Upper lobe of left lung (tissue), 4 donors: ENCODE data around the gene SIKE1.

Experiments used
- EP300 ChIP-seq, 4 donors: sonication (generic); formaldehyde crosslinking; IDR thresholded peaks; one replicate each; pipeline ENCODE4 v1.5.1; 2017; ENCODE audit warnings: antibody characterized with exemption in 4 of 4, control low read depth in 2 of 4
- POLR2A ChIP-seq, 4 donors: fragments of 450-650 bp; IDR thresholded peaks; one replicate each; pipeline ENCODE4 v1.5.1; 2016 to 2017; ENCODE audit warnings: antibody characterized with exemption in 4 of 4, mild to moderate bottlenecking in 2 of 4
- POLR2AphosphoS5 ChIP-seq, 2 donors: sonication (generic); formaldehyde crosslinking; IDR thresholded peaks; one replicate each; pipeline ENCODE4 v1.5.1; 2017; ENCODE audit warnings: antibody characterized with exemption in 2 of 2
- TF ChIP-seq, protein P1 (sequence below), 6 experiments: fragments of 450-650 bp in 4 of 6; fragments of 200-600 bp in 2 of 6; sonication (generic) in 2 of 6; IDR thresholded peaks; one replicate each; pipeline ENCODE4 v1.5.1; 2016 to 2019; ENCODE audit warnings: antibody characterized with exemption in 6 of 6

DNA sequence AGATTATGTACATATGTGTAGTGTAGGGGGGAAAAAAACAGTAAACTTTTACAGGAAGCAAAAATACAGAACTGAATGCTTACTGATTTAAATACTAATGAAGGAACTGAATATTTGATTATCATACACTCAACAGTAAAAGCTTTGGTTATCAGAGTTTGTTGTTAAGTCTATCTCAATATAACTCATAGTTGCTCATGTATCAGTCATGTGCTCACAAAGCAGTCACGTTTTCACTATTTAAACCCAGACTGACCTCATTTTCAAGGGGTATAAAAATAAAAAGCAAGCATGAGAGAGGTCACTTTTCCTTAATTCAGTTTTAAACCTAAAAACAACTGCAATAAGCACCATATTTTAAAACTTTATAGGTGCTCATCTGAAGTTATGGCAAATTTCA, 57.0 kb downstream of the SIKE1 start:
- TF ChIP-seq, protein P1, sequence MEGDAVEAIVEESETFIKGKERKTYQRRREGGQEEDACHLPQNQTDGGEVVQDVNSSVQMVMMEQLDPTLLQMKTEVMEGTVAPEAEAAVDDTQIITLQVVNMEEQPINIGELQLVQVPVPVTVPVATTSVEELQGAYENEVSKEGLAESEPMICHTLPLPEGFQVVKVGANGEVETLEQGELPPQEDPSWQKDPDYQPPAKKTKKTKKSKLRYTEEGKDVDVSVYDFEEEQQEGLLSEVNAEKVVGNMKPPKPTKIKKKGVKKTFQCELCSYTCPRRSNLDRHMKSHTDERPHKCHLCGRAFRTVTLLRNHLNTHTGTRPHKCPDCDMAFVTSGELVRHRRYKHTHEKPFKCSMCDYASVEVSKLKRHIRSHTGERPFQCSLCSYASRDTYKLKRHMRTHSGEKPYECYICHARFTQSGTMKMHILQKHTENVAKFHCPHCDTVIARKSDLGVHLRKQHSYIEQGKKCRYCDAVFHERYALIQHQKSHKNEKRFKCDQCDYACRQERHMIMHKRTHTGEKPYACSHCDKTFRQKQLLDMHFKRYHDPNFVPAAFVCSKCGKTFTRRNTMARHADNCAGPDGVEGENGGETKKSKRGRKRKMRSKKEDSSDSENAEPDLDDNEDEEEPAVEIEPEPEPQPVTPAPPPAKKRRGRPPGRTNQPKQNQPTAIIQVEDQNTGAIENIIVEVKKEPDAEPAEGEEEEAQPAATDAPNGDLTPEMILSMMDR (IDR thresholded peaks at IDR 0.05), result no peak
- TF ChIP-seq POLR2AphosphoS5 (IDR thresholded peaks at IDR 0.05) (no peak), POLR2A (IDR thresholded peaks at IDR 0.05) (no peak), EP300 (IDR thresholded peaks at IDR 0.05) (no peak)
